ENCODE measurements around the gene PSMD9. TPM values are rescaled to one million over a fixed set of nuclear protein-coding genes. Genes with fewer than 3 reads are reported as not detected.
A peak's percentile ranks its signal among the peaks of the same experiment; 100 is the strongest.
"Not testable (repeated sequence)": the region's sequence is repeated elsewhere in the genome, so short reads cannot be mapped to it uniquely, and the experiment has no call there.

Gene PSMD9
- total RNA-seq, 1 donor from 2014 or later: 58.0 TPM

DNA sequence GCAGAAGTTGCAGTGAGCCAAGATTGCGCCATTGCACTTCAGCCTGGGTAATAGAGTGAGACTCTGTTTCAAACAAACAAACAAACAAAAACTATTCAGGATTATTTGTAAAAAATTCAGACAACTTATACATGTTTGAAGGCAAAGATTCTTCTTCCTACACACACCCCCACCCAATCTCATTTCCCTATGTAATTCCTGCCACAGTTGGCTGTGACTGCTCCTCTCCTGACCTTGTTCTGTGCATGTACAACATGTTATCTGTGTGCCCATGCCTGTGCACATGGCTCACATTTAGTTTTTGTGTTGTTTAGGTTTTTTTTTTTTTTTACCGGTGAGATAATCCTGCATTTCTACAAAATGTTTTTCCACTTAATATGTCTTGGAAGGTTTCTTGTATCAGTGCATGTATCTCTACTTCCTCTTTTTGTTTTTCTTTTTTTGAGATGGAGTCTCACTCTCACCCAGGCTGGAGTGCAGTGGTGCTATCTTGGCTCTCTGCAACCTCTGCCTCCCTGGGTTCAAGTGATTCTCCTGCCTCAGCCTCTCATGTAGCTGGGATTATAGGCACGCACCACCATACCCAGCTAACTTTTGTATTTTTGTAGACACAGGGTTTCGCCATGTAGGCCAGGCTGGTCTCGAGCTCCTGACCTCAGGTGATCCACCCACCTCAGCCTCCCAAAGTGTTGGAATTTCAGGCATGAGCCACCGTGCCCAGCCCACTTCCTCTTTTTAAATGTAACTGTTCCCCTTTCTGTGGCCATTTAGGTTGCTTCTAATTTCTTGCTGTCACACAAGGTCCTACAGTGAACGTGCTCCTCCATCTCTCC, 38.5 kb downstream of the PSMD9 start:
- no peak for DNase-seq (ENCODE audit: extremely low spot score, unreplicated experiment)
- Mint-ChIP-seq H3K36me3 (ENCODE audit: unreplicated experiment) (peaks cover 5% of the 10 kb centered on the region), H3K9me3 (ENCODE audit: unreplicated experiment) (no peaks in the 10 kb centered on the region), H3K27me3 (ENCODE audit: unreplicated experiment) (no peaks in the 10 kb centered on the region), H3K27ac (ENCODE audit: unreplicated experiment) (peak overlapping the region; percentile 62), H3K4me1 (ENCODE audit: unreplicated experiment) (peaks cover 29% of the 10 kb centered on the region), H3K4me3 (ENCODE audit: unreplicated experiment) (no peak overlapping the region)
- TF ChIP-seq, protein P1, sequence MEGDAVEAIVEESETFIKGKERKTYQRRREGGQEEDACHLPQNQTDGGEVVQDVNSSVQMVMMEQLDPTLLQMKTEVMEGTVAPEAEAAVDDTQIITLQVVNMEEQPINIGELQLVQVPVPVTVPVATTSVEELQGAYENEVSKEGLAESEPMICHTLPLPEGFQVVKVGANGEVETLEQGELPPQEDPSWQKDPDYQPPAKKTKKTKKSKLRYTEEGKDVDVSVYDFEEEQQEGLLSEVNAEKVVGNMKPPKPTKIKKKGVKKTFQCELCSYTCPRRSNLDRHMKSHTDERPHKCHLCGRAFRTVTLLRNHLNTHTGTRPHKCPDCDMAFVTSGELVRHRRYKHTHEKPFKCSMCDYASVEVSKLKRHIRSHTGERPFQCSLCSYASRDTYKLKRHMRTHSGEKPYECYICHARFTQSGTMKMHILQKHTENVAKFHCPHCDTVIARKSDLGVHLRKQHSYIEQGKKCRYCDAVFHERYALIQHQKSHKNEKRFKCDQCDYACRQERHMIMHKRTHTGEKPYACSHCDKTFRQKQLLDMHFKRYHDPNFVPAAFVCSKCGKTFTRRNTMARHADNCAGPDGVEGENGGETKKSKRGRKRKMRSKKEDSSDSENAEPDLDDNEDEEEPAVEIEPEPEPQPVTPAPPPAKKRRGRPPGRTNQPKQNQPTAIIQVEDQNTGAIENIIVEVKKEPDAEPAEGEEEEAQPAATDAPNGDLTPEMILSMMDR (IDR thresholded peaks at IDR 0.05): no peak

DNA sequence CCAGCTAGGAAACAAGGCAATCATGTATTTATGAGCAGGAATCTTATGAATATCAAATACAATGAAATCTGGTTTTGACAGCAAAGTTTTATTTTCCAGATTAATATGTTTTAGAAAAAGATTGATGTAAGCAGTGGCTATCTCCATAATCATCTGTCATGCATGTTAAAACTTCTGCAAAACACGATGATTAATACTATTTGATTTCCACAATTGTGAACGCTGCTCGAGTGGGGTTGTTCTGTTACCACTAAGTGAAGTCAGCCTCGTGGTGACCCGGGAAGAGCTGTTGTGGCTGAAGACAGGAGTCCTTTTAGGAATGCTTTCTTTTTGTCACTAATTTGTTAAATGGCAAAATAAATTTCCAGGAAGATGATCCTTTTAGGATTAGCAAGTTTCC, 39.2 kb downstream of the PSMD9 start:
- DNase-seq (ENCODE audit: extremely low spot score, unreplicated experiment): no peak
- peak overlapping the region; percentile 52 for H3K27ac Mint-ChIP-seq (ENCODE audit: unreplicated experiment)
- no peak overlapping the region for H3K4me3 Mint-ChIP-seq (ENCODE audit: unreplicated experiment)
- H3K27me3 Mint-ChIP-seq (ENCODE audit: unreplicated experiment): no peaks in the 10 kb centered on the region
- no peaks in the 10 kb centered on the region for H3K9me3 Mint-ChIP-seq (ENCODE audit: unreplicated experiment)
- H3K36me3 Mint-ChIP-seq (ENCODE audit: unreplicated experiment): peaks cover 11% of the 10 kb centered on the region
- peaks cover 29% of the 10 kb centered on the region for H3K4me1 Mint-ChIP-seq (ENCODE audit: unreplicated experiment)
- TF ChIP-seq, protein P1 (IDR thresholded peaks at IDR 0.05): no peak

DNA sequence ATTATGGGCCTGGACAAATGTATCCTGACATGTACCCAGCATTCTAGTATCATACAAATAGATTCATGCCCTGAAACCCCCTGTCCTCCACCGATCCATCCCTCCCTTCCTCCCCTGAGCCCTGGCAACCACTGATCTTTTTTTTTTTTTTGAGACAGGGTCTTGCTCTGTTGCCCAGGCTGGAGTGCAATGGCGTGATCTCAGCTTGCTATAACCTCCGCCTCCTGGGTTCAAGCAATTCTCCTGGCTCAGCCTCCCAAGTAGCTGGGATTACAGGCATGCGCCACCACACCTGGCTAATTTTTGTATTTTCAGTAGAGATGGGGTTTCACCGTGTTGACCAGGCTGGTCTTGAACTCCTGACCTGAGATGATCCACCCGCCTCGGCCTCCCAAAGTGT, 41.0 kb downstream of the PSMD9 start:
- not testable (repeated sequence) for DNase-seq (ENCODE audit: extremely low spot score, unreplicated experiment); H3K27me3 Mint-ChIP-seq (ENCODE audit: unreplicated experiment); H3K27ac Mint-ChIP-seq (ENCODE audit: unreplicated experiment); H3K9me3 Mint-ChIP-seq (ENCODE audit: unreplicated experiment); H3K4me3 Mint-ChIP-seq (ENCODE audit: unreplicated experiment)
- Mint-ChIP-seq H3K36me3 (ENCODE audit: unreplicated experiment) (peaks cover 15% of the 10 kb centered on the region), H3K4me1 (ENCODE audit: unreplicated experiment) (peaks cover 24% of the 10 kb centered on the region)

DNA sequence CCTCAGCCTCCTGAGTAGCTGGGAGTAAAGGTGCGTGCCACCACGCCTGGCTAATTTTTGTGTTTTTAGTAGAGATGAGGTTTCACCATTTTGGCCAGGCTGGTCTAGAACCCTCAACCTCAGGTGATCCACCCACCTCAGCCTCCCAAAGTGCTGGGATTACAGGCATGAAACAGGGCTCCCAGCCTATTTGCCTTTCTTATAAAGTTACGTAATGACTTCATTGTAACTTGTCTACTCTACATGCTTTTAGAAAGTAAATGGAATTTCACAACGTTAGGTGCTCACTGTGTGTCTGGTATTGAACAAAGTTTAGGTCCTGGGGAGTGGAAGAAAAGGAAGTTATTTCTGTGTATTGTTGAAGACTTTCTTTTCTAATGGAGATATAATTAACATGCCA, 42.3 kb downstream of the PSMD9 start:
- Mint-ChIP-seq H3K27ac (ENCODE audit: unreplicated experiment) (no peak overlapping the region), H3K27me3 (ENCODE audit: unreplicated experiment) (no peaks in the 10 kb centered on the region), H3K4me1 (ENCODE audit: unreplicated experiment) (peaks cover 13% of the 10 kb centered on the region), H3K36me3 (ENCODE audit: unreplicated experiment) (peaks cover 24% of the 10 kb centered on the region), H3K9me3 (ENCODE audit: unreplicated experiment) (no peaks in the 10 kb centered on the region), H3K4me3 (ENCODE audit: unreplicated experiment) (no peak overlapping the region)
- TF ChIP-seq, protein P1 (IDR thresholded peaks at IDR 0.05): no peak
- no peak for DNase-seq (ENCODE audit: extremely low spot score, unreplicated experiment)

DNA sequence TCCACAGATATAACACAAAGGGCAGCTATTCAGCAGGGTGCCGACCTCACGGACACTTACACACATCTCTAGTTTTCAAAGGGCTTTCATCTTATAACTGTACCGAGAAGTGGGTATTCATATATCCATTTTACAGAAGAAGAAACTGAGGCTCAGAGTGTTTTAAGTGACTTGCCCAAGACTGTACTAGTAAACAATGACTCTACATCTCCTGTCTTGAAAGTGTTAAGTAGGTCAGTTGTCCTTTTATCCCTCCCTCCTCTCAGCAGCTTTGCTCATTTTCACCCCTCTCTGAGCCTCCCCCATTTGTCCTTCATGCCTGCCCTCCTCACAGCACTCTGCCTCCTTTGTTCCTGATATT, 43.6 kb downstream of the PSMD9 start:
- TF ChIP-seq, protein P1 (IDR thresholded peaks at IDR 0.05): no peak
- Mint-ChIP-seq H3K27ac (ENCODE audit: unreplicated experiment) (no peak overlapping the region), H3K4me1 (ENCODE audit: unreplicated experiment) (peaks cover 9% of the 10 kb centered on the region), H3K27me3 (ENCODE audit: unreplicated experiment) (no peaks in the 10 kb centered on the region), H3K9me3 (ENCODE audit: unreplicated experiment) (peaks cover 2% of the 10 kb centered on the region), H3K4me3 (ENCODE audit: unreplicated experiment) (no peak overlapping the region), H3K36me3 (ENCODE audit: unreplicated experiment) (peaks cover 36% of the 10 kb centered on the region)
- DNase-seq (ENCODE audit: extremely low spot score, unreplicated experiment): no peak
